Neural progenitor cell (in vitro differentiated cells): ENCODE results near the gene GRAMD1C. TPM values are rescaled to one million over a fixed set of nuclear protein-coding genes. Genes with fewer than 3 reads are reported as not detected.

Experiments used
- total RNA-seq: library from RNA; depleted of rRNA; stranded (reverse); fragments of >200 nt; gene quantifications from 2 replicates; pipeline ENCODE4 v1.2.3, GENCODE V29; 2015; ENCODE audit warnings: low replicate concordance

GRAMD1C gene
- total RNA-seq, 1 donor from 2014 or later = 10.7 TPM

Other genes starting within 250 kb of the GRAMD1C start
- gene USF3, start 142.1 kb upstream of the GRAMD1C start, total RNA-seq = 11.5 and 15.3 TPM in 2 replicates
- gene NAA50, start 92.5 kb upstream of the GRAMD1C start, total RNA-seq = 191 and 208 TPM in 2 replicates
- 90.7 and 115 TPM in 2 replicates for gene ATP6V1A, start 91.8 kb upstream of the GRAMD1C start, total RNA-seq
- gene ZDHHC23, start 109.2 kb downstream of the GRAMD1C start, total RNA-seq = 1.7 and 2.4 TPM in 2 replicates
- gene CCDC191, start 217.7 kb downstream of the GRAMD1C start, total RNA-seq = 4.9 and 6.4 TPM in 2 replicates
- gene QTRT2, start 217.9 kb downstream of the GRAMD1C start, total RNA-seq = 28.2 and 32.1 TPM in 2 replicates